ENCODE measurements around the gene C12orf43.

Gene C12orf43

GRCh38 chr12:120997448-120997847, 18.8 kb downstream of the C12orf43 start:
- Histone ChIP-seq H3K36me3 (ENCODE audit: control insufficient read depth in 2 of 2, insufficient read depth in 1 of 2, low read length in 2 of 2) (peaks cover under 1 to 20% of the 10 kb centered on the region in 2 experiments; a peak in 2 of 3 replicates), H3K27ac (ENCODE audit: extremely low read depth, low read depth, low read length) (no peak overlapping the region), H3K4me1 (ENCODE audit: control insufficient read depth, insufficient read depth, low read length) (no peaks in the 10 kb centered on the region), H3K9me3 (ENCODE audit: control insufficient read depth, insufficient read depth, low read depth, low read length) (no peaks in the 10 kb centered on the region), H3K4me3 (ENCODE audit: low read depth, low read length) (no peak overlapping the region)
- POLR2A ChIA-PET: no interaction called here
- TF ChIP-seq ZNF558 (tag by site-specific recombination; IDR thresholded peaks at IDR 0.05) (no peak), ZIC2 (tag by site-specific recombination; IDR thresholded peaks at IDR 0.05) (peak; percentile 86), ZNF639 (tag by site-specific recombination; IDR thresholded peaks at IDR 0.05) (no peak)
- CTCF ChIA-PET: interaction anchor here (0.7 kb wide), 1 partner anchor 777 kb away, joined by 3 read pairs; no protein-coding TSS in a partner anchor

DNA sequence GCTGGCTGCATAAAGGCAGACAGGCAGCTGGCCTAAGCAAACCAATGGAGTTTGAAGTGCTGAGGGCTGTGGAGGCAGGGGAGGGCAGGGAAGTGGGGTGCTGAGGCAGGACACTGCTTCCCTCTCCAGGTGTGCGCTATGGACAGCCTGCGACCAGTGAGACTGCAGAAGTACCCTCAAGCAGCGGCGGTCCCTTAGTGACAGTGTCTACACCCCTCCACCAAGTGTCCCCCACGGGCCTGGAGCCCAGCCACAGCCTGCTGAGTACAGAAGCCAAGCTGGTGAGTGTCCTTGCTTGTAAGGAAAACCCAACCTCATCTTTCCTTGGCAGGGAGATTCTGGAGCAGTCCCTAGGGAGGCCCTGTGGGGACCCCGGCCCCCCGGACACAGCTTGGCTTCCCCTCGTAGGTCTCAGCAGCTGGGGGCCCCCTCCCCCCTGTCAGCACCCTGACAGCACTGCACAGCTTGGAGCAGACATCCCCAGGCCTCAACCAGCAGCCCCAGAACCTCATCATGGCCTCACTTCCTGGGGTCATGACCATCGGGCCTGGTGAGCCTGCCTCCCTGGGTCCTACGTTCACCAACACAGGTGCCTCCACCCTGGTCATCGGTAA, 20.0 kb downstream of the C12orf43 start:
- H3K4me1 ChIP-seq (ENCODE audit: control insufficient read depth, insufficient read depth, low read length): no peaks in the 10 kb centered on the region
- TF ChIP-seq GLIS1 (tag by site-specific recombination; IDR thresholded peaks at IDR 0.05) (peak; percentile 17; the same call in 1 of the 2 replicates), ZNF473 (tag by site-specific recombination; IDR thresholded peaks at IDR 0.05) (no peak), ZNF501 (tag by site-specific recombination; IDR thresholded peaks at IDR 0.05) (no peak), ZNF391 (tag by site-specific recombination; IDR thresholded peaks at IDR 0.05; ENCODE audit: borderline replicate concordance, low read depth) (no peak), BCL11B (tag by site-specific recombination; IDR thresholded peaks at IDR 0.05; ENCODE audit: low read depth) (no peak)
- no peak overlapping the region for H3K4me3 ChIP-seq (ENCODE audit: low read depth, low read length)
- H3K27ac ChIP-seq (ENCODE audit: extremely low read depth, low read depth, low read length): no peak overlapping the region
- ChIA-PET CTCF (no interaction called here), POLR2A (interaction anchor here (1.2 kb wide), 1 partner anchor 14 kb away, joined by 3 read pairs; no protein-coding TSS in a partner anchor)
- H3K36me3 ChIP-seq (ENCODE audit: control insufficient read depth in 2 of 2, insufficient read depth in 1 of 2, low read length in 2 of 2): peaks cover 0 to 8% of the 10 kb centered on the region in 2 experiments; a peak in 1 of 3 replicates
- H3K9me3 ChIP-seq (ENCODE audit: control insufficient read depth, insufficient read depth, low read depth, low read length): no peaks in the 10 kb centered on the region

DNA sequence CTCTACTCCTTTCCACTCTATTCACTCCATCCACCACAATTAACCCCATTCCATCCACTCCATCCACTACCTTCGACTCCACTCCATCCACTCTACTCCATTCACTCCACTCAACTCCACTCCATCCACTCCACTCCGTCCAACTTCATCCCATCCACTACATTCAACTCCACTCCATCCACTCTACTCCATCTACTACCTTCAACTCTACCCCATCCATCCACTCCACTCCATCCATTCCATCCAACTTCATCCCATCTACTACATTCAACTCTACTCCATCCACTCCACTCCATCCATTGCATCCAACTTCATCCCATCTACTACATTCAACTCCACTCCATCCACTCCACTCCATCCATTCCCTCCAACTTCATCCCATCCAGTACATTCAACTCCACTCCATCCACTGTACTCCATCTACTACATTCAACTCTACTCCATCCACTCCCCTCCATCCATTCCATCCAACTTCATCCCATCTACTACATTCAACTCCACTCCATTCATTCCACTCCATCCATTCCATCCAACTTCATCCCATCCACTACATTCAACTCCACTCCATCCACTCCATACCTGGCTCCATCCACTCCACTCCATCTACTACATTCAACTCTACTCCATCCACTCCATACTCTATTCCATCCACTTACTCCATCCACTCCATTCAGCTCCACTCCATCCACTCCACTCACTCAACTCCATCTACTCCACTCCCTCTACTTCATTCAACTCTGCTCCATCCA, 21.5 kb downstream of the C12orf43 start:
- CTCF ChIA-PET: no interaction called here
- Histone ChIP-seq H3K27ac (ENCODE audit: extremely low read depth, low read depth, low read length) (no peak overlapping the region), H3K36me3 (ENCODE audit: control insufficient read depth in 2 of 2, insufficient read depth in 1 of 2, low read length in 2 of 2) (no peaks in the 10 kb centered on the region), H3K4me3 (ENCODE audit: low read depth, low read length) (no peak overlapping the region), H3K4me1 (ENCODE audit: control insufficient read depth, insufficient read depth, low read length) (no peaks in the 10 kb centered on the region), H3K9me3 (ENCODE audit: control insufficient read depth, insufficient read depth, low read depth, low read length) (no peaks in the 10 kb centered on the region)
- POLR2A ChIA-PET: no interaction called here
- TF ChIP-seq ZNF623 (tag by site-specific recombination; IDR thresholded peaks at IDR 0.05): no peak
- no peak for TF ChIP-seq ZBTB26 (tag by site-specific recombination; optimal IDR thresholded peaks at IDR 0.05)
- TF ChIP-seq TCF7L2 (IDR thresholded peaks at IDR 0.05; ENCODE audit: borderline replicate concordance, low read depth, low read length): no peak
- peak; percentile 28; the same call in 1 of the 2 replicates for TF ChIP-seq ZNF391 (tag by site-specific recombination; IDR thresholded peaks at IDR 0.05; ENCODE audit: borderline replicate concordance, low read depth)
- TF ChIP-seq ZFHX2 (tag by site-specific recombination; conservative IDR thresholded peaks at IDR 0.05): no peak
- TF ChIP-seq WT1 (tag by site-specific recombination; IDR thresholded peaks at IDR 0.05): no peak
- no peak for TF ChIP-seq PRDM10 (tag by site-specific recombination; IDR thresholded peaks at IDR 0.05)
- peak; percentile 94 for TF ChIP-seq KLF8 (tag by site-specific recombination; IDR thresholded peaks at IDR 0.05)
- TF ChIP-seq ZNF280D (tag by site-specific recombination; IDR thresholded peaks at IDR 0.05): peak; percentile 80; the same call in 1 of the 2 replicates
- TF ChIP-seq ZNF548 (tag by site-specific recombination; IDR thresholded peaks at IDR 0.05): no peak
- TF ChIP-seq ZNF670 (tag by site-specific recombination; IDR thresholded peaks at IDR 0.05; ENCODE audit: low read depth): no peak
- no peak; the same call in 1 of the 2 replicates for TF ChIP-seq KLF9 (tag by site-specific recombination; IDR thresholded peaks at IDR 0.05; ENCODE audit: low read depth)
- no peak for TF ChIP-seq ZIC2 (tag by site-specific recombination; IDR thresholded peaks at IDR 0.05)
